ENCODE data around the gene DRC3.
A peak's percentile ranks its signal among the peaks of the same experiment; 100 is the strongest.

DRC3 gene

DNA sequence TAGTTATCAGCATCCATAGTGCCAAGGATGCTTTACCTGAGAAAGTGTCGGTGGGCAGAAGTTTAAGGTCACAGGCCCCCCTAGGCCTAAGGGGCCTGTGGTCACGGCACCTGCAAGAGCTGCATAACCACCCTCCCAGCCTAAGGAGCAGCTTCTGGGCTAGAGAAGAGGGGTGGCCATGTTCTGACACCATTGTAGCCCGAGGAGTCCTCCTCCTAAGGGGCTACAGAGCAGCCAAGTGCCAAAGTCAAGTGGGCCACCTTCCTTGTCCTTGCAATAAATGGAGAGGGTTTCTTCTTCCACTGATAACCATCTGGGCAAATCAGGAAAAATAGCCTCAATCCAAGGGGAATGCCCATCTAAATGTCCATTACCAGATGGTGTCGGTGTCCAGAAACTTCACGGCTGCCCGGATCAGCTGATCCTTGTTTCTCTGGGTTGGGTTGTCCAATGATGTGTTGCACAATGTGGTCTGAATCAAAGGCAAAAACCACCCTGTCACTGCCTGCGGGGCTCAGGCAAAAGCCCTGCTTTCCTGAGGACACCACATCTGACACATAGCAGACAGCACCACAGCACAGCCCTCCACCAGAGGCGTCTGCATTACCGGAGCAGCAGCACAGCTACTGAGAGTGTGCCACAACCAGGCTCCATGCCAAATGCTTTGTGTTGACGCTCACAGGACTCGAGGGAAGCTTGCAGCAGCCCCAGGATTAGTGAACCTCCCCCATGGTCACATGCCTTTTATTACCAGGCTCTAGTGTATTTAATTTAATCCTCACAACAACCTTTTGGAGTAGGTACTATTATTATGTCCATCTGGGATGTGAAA lies 53.5 kb downstream of the DRC3 start:
- peak in 1 of 2 donors; percentile 28 for DNase-seq

DNA sequence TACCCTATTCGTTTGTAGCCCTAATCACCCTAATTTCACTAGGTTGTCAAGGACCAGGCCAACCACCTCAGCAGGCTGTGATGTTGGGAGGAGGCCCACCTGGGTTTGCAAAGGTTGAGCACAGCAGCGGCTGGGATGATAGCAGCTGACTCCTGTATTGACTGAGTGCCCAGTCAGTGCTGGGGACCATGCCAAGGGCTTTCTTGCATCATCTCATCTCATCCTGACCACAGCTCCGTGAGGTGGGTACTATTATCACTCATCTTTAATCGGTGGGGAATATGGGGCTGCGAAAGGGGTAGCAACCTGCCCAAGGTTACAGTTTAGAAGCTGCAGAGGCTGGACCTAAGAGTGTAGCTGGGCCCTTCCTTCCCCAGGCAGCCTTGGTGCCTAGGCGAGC lies 54.6 kb downstream of the DRC3 start:
- DNase-seq, result no peak

DNA sequence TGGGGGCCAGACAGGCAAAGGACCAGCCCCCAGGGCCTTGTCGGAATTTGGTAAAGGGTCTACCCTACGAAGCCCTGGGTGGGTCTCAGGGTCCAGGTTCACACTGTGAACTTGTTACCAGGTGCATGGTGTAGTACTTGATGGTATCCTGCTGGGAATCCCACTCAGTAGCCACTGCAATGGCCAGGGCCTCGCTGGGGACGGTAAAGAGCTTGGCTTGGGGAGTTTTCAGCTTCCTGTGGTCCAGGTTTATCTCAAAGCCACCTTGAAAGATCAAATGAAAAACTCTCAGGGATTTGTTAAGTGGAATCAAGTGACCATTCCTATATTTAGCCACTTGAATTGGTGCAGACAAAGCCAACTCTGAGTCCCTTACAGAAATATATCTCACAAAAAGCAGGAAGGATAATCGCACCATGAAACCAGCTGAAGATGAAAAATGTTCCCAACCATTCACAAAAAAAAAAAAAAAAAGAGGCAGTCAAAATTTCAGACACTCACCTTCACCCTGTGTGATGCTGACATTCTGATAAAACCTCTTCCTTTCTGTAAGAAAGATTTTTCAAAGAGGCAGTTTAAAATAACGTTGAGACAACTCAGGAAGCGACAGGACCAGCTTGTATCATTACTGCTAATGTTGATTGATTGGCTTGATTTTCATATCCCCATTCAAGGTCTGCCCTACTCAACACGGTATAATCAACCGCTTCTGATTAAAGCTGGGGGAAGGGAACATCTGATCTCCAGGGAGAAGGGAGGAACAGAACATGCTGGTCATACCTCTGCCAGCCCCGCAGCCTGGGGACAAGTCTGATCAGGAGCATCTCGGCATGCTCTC lies 55.7 kb downstream of the DRC3 start:
- DNase-seq, result no peak

DNA sequence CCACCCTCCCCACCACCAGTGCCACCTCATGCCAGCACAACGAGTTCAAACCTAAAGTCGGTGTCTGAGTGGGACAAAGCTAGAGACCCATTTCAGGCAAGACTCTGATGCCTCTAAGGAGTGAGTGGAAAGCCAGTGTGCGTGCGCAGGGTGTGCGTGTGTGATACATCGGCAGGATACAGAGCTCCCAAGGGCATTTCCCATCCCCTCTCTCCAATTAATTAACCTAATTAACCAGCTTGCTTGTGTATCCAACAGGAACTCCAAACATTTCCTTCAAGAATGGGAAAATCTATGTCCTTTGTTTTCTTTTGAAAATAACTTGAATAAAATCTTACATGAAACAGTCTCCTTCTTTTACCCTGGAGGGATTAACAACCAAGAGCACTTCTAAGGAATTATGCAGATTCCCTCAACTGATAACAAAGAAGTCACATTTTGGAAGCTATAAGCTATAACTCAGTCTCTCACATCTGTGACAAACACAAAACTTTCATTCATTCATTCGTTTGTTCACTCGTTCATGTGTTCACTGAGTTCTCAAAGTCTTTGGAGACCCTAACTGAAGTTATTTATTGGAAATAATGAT lies 56.4 kb downstream of the DRC3 start:
- DNase-seq, result no peak

DNA sequence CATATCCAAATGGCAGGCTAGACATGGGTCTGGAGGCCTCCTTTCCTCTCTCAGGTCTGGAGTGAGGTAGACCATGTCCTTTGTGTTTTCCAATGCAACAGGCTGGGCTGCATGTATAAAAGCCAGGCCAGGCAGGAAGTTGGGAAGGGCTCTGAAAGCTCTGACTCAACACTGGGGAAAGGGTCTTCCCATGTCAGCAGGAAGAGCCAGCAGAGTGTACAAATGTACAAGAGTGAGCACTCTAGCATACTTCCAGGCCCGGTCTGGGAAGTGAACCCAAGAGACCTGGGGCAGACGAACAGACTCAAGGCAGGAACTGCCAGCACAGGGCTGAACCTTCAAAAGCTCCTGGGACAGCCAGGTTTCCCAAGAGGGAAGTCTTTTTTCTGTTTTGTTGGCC lies 59.3 kb downstream of the DRC3 start:
- no peak for DNase-seq

DNA sequence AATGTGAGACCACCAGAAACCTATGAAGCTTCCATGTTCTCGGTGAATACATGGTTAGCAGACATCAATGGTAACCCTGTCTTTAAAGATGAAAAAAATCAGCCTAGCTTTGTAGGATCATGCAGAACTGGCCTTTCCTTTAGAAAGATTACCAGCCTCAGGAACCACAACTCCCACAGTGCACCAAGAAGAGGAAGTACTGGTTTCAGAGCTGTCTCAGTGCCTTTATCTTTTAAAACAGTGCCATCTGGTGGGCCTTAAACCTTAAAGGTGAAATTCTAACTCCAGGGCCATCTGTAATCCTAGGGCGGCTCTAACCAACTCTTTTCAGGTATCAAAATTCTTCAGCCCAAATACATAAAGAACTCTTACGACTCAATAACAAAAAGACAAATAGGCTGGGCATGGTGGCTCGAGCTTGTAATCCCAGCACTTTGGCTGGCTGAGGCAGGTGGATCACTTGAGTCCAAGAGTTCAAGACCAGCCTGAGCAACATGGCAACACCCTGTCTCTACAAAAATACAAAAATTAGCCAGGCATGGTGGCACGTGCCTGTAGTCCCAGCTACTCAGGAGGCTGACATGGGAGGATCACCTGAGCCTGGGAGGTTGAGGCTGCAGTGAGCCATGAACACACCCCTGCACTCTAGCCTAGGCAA lies 60.9 kb downstream of the DRC3 start:
- DNase-seq, result peak in 1 of 2 donors; percentile 90

DNA sequence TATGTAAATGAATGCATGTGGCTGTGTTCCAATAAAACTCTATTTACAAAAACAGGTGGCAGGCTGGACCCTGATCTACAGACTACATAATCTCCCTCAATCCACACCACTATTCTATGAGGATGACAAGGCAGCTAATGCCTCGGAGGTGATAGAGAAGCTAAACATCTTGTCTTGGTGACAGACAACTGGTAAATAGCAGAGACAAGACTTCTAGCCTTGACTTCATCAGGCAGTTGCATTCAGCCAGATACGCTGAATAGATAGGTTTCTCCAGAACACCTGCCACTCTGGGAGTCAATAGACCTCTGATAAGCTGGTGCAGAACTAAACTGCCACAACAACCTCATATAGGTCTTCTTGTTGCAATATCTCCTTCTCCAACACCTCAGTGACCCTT lies 63.0 kb downstream of the DRC3 start:
- no peak for DNase-seq

DNA sequence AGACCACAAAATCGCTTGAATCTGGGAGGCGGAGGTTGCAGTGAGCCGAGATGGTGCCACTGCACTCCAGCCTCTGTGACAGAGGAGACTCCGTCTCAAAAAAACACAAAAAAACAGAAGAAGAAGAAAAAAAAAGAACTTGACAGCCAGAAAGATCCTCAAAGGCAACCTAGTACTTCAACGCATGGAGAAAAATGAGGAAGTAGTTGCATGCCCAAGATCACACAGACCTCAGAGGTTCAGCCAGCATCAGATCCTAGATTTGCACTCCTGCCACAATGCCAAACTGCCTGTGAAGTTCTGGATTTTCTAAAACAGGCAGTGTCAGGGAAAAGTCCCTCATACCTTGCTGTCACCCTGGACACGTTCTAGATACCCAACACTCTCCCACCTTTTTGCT lies 64.8 kb downstream of the DRC3 start:
- no peak for DNase-seq

DNA sequence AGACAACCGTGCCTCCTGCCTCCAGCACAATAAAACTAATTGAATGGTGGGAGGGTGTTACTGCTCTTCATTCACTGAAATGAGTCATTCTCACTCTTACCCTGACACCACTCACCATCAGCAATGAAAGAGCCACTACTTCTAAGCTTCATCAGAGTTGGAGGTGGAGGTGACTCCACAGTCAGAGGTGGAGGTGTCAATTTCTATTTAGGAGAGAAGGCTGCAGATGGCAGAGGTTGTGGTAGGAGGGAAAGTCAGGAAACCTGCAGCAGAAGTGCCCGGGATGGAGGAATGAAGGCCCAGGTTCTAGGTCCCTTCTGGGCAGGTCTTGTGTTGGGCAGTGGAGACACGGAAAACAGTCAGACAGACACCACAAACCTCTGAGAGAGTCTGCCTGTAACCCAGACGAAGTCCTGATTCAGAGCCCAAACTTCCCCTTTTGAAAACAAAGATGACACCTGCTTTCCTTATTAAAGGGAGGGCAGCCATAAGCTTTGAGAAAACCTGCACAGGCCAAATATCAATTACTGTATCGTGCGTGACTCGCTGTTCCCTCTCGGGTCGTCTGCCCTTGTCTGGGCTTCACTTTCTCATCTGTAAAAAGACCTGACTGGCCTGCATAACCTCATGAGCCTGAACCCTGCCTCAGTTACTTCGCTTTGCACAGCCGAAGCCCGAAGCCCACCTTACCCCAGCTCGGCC lies 65.6 kb downstream of the DRC3 start:
- no peak for DNase-seq

DNA sequence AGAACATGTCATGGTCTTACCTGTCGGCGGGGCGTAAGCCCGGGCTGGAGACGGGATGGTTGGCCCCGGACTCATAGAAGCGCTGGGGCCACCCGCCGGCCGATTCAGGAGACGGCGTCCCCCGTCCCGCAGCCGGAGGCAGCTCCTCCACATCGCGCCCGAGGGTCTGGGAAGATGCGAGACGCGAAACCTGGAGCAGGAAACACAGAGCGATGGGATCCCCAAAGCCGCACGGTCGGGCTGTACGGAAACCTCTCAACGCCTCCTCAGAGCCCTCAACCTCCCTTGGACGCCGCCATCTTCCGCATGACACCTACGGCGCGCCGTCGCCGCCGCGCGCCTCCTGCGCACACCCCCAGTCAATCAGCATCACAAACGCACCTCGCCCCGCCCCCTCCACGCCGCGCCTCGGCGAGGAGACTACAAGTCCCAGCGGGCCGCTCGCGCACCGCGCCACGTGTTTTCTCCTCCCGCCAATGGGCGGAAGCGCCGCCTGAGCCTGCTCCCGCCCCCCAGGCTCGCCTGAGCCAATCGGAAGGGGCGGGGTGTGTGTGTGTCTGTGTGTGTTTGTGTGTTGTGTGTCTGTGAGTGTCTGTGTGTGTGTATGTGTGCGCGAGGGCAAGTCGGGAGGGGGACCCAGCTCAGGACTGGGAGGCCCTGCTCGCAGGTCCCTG lies 66.3 kb downstream of the DRC3 start, which contains the start of the genes ATPAF2 and GID4:
ATPAF2 (minus strand) TSS at position 308 of the 674 bp plus-strand sequence; CDS start at position 153, 155 bp downstream.
GID4 (plus strand) TSS at position 548 of the 674 bp plus-strand sequence; CDS start at position 605, 57 bp downstream.
- DNase-seq, result peak; percentile 97 to 99

DNA sequence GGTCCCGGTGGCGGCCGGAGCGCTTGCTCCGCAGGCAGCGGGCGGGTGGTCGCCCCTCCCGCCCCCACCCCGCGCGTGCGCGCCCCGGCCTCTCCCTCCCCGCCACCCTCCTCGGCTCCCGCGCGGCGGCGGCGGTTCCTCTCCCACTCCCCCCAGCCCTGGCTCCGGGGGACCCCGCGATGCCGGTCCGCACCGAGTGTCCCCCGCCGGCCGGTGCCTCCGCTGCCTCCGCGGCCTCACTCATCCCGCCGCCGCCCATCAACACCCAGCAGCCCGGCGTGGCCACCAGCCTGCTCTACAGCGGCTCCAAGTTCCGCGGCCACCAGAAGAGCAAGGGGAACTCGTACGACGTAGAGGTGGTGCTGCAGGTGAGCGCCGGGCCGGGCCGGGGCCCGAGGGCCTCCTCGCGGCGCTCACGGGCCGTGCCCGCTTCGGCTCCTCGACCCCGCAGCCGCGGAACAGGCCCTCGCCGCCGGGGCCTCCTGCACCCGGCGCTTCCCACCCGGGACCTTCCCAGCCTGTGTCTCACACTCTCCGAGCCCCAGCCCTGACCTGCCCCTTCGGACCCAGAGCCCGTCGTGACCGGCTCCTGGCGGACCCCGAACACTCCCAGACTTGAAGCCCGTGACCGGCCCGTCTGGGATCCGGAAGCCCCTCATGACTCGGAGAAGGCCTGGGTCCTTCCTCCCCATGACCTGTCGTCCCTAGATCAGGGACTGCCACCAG lies 67.0 kb downstream of the DRC3 start:
- DNase-seq, result peak in 1 of 2 donors; percentile 79

DNA sequence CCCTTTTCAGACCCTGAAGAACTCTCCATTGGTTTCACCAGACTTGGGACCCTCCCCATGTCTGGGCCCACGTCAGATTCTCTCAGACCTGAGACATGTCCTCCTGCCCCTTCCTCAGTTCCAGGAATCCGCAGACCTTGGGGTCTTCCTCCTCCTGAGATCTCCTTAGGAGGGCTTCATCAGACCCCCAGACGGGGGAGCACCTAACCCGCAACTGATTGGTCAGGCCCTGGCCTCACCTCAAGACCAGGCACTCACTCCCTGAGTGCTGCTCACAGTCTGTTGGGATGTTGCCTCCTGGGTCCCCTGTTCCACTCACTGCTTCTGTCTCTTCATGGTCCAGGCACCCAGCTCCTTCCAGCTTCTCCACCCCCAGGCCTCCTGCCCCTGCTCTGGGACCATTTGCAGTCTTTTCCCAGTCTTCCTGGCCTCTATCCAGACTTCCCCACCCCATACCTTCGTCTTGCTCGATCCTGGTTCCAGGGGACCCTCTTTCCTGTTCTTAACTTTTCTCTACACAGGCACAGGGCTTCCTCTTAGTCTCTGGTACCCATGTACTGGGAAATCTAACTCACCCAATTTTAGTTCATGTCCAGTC lies 67.7 kb downstream of the DRC3 start:
- DNase-seq, result no peak

DNA sequence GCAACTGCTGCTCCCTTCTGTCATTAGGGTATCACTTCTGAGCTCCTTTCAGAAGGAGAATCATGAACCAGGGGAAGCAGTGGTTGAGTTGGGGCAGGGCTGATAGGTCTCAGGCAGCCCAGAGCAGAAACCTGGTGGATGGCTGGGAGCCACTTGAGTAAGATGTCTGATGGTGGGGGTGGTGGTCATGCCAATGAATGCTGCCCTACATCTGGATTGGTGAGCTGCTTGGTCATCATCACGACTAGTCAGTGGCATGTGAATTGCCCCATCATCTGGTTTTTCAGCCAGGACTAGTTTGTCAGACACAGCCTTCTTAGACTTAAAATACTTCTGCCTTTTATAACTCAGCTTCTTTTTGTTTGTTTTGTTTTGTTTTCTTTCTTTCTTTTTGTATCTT lies 69.1 kb downstream of the DRC3 start:
- no peak for DNase-seq

DNA sequence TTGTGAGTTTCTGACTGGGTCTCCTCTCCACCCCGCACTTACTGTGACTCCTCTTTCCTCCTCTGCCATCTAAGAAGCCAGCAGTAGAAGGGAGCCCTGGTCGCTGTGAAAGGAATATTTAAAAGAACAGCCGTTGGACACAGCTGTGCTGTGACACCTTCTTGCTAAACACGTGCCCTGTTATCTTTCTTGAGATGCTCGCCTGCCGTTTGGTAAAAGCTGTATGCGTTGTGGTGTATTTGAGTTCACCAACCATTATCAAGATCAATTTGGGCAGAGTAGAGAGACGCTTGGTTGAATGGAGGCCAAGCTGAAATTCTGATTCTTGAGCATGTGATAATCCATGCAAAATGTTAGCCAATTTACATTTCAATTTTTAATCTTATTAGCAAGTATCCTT lies 70.3 kb downstream of the DRC3 start:
- DNase-seq, result no peak

DNA sequence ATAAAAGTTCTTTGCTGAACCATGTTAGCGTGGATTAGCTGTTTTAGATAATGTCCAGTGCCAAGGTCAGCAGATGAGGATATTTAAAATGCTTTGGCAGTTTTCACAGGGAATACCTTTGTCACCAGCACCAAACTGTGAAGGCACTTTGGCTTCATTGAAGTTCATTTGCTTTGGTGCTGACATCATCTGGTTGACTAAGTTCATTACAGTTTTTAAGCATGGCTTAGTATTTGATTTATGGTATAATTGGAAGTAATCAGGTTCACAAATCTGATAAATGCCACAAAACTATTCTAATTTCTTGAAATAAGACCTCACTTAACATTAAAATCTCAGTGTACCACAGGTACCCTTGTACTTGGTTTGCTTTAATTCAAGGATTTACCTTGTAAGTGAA lies 70.8 kb downstream of the DRC3 start:
- peak in 1 of 2 donors; percentile 25 for DNase-seq

DNA sequence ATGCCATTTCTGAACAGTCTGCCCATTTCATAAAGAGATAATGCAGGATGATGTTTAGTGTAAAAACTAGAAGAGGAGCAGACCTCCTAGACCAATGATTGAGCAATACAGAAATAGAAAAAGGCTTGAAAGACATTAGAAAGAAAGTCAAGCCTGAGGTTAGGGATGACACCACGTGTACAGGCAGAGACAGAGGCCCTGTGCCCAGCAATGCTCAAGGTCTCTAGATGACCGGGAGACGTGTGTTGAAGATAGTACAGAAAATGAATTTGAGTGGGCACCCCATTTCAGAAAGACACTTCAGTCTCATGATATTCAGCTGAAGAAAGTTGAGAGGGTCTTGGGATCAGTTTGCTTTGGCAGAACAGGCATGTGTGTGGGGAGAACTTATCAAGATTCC lies 71.9 kb downstream of the DRC3 start:
- DNase-seq, result no peak

DNA sequence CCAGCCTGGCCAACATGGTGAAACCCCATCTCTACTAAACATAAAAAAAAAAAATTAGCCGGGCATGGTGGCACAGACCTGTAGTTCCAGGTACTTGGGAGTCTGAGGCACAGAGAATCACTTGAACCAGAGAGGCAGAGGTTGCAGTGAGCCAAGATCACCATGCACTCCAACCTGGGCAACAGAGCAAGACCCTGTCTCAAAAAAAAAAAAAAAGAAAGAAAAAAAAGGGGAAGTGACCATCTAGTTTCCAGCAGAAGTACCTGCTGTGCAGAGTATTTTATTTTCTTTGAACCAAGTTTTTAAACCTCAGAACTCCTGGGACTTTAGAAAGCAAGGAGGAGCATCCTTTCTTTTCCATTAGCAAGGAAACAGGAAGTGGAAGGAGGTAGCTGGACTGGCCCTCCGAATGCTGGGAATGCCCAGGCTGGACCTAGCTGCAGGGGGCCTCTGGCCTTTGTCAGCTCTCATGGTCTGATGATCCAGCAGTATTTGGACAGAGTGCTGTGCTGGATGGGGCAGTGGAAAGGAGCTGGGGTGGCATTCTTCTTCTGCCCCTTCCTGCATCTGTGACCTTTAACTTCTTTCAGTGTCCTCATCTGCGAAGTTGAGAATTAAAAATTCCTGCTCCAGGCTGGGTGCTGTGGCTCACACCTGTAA lies 73.2 kb downstream of the DRC3 start:
- no peak for DNase-seq

DNA sequence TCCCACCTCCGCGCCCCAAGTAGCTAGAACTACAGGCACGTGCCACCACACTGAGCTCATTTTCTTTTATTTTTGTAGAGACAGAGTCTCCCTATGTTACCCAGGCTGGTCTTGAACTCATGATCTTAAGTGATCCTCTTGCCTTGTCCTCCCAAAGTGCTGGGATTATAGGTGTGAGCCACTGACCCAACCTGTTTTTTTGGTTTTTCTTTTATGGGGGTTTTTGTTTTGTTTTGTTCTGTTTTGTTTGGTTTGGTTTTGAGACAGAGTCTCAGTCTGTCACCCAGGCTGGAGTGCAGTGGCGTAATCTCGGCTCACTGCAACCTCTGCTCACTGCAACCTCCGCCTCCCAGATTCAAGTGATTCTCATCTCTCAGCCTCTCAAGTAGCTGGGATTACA lies 82.9 kb downstream of the DRC3 start:
- DNase-seq, result no peak

DNA sequence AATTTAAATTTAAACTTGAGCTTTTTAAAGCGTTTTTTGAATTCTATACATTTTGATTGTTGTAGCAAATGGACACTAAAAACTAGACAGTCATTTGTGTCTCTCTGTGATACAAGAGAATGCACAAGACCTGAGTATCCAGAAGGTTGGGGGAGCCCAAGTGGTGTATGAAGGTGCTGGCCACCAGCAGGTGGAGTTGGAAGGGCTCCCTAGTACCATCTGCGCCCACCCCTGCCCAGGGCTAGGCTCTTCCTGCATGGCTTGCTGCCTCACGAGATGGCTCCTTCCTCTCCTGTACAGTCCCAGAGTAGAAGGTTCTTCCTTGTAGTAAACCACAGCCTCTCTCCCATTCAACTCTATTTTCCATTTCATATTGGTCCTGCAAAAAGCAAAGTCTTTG lies 83.6 kb downstream of the DRC3 start:
- no peak for DNase-seq

DNA sequence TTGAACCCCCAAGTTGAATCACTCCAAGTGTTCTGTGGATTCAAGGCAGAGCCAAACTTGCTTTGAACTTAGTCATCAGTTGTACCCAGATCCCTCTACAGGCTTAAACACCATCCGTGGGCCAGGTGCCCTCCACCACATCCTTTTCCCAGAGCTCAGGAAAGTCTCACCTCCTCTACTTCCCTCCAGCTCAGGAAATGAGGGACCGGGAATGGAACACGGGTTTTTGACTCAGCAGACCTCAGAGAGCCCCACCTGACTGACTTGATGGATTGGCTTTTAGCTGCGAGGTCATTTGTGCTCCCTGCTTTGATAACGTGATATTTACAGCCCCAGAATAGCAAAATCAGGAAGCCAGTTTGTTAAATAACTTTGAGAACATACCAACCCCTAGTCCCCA lies 86.6 kb downstream of the DRC3 start:
- DNase-seq, result no peak

Measured in hippocampal formation (tissue), 2 donors.